ENCODE data around the gene MAP3K21. TPM values are rescaled to one million over a fixed set of nuclear protein-coding genes. Genes with fewer than 3 reads are reported as not detected.

MAP3K21 gene
- total RNA-seq, 1 experiment from 2014 or later, result under 0.01 TPM

GRCh38 chr1:233359431-233359830 lies 31.9 kb downstream of the MAP3K21 start:
- no peak for DNase-seq (ENCODE audit: low read depth)

GRCh38 chr1:233359905-233360304 lies 32.4 kb downstream of the MAP3K21 start:
- DNase-seq (ENCODE audit: low read depth), result no peak

- DNase-seq (ENCODE audit: low read depth), result no peak
Observed at GRCh38 chr1:233360525-233361102, 33.1 kb downstream of the MAP3K21 start.

- no peak for DNase-seq (ENCODE audit: low read depth)
Observed at GRCh38 chr1:233361876-233362275, 34.4 kb downstream of the MAP3K21 start.

DNA sequence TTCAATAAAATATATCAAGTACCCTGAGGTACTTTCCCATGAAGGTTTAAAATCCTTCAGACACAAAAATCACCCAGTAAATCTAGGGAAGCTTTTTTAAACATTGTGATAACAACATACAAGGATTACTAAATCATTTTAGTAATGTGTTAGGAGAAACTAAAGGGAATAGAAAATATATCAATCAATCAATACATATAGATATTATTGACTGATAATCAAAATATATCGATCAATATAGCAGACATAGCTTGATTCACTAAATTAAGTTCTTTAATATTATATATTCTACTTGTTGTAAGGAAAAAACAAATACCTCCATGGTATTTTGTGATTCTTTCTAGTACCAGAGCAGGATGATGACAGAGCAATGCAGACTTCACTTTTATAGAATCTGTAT lies 35.2 kb downstream of the MAP3K21 start:
- no peak for DNase-seq (ENCODE audit: low read depth)

DNA sequence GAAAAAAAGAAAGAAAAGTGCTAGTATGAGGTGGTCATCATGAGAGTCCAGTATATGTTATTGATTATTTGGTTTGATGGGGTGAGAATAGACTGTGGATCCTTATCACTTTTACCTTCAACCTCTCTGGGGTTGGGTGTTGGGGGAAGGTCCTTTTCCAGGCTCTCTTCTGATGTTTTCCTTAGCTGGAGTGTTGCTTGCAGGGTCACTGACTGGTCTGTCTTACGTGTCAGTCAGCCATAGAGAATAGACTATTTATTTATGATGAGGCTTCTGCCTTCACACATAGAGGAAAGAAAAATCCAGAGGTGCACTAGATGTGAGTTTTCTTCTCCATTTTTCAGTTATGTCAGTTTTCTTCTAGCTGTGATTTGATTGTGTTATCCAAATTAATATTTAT lies 36.5 kb downstream of the MAP3K21 start:
- no peak for DNase-seq (ENCODE audit: low read depth)

DNA sequence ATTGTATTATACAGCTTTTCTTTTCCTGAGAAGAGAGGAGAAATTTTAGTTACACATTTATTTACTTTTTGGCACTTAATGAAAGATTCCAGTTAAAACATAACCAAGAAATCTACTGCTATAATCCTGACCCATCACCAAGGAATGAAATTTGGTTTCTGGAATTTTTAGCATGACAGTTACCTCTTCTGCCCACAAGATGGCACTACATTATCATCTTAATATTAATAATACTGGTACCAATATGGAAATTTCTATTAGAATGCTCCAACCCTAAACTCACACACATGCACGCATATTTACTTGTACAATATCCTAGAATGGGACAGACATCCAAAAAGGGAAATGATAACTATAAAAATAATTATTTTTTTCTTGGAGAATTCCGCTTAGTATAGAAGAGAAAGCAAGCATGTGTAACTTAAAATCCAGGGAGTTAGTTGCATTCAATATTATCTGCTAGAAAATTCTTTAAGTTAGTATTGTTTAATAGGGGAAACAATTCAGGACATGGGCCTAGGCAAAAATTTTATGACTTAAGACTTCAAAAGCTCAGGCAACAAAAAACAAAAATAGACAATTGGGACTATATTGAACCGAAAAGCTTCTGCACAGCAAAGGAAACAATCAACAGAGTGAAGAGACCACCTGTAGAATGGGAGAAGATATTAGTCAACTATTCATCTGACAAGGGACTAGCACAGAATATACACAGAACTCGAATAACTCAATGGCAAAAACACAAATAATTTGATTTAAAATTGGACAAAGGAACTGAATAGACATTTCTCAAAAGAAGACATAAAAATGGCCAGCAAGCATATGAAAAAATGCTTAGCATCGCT lies 37.4 kb downstream of the MAP3K21 start:
- DNase-seq (ENCODE audit: low read depth), result no peak

DNA sequence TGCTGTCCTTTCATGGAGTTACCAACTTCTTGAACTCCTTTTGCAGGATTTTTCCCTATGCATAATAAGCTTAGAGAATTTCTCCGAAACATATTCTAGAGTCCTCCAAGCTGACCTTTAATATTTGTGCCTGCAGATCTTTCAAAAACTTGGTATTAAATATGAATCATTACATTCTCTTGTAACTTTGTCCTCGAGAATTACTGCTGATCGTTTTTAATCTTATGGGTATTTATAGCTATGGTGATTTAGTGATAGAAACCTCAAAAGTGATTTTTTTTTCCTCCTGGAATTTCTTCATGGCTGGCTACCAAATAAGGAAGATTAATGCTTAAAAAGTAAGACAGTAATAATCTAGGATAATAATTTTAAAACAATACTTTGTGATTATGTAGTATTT lies 39.1 kb downstream of the MAP3K21 start:
- no peak for DNase-seq (ENCODE audit: low read depth)

DNA sequence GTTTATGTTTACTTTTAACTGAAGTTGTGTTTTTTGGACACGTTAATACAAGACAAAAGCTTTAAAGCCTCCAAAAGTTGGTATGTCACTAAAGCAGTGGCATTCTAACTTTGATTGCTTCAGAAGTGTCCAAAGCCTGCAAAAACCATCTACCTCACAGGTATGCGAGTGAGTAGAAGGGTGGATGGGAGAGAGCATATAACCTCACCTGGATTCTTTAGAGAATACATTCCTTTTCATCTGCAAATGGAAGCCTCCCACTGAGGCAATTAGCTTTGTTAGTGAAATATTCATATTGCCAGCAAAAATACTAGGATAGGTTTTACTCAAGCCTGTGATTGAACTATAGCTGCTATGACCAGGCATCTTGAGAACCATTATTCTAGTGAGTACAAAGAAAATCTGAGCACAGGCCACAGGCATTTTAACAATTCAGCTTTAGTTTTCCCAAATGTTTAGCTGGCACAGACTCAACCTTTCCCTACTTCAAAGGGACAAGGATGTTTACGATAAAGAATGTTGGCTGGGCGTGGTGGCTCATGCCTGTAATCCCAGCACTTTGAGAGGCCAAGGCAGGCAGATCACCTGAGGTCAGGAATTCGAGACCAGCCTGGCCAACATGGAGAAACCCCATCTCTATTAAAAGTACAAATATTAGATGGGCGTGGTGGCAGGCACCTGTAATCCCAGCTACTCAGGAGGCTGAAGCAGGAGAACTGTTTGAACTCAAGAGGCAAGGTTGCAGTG lies 39.7 kb downstream of the MAP3K21 start:
- peak; percentile 30 for DNase-seq (ENCODE audit: low read depth)

GRCh38 chr1:233368106-233368788 lies 40.7 kb downstream of the MAP3K21 start:
- peak; percentile 32 for DNase-seq (ENCODE audit: low read depth)

GRCh38 chr1:233368789-233369130 lies 41.2 kb downstream of the MAP3K21 start:
- no peak for DNase-seq (ENCODE audit: low read depth)

GRCh38 chr1:233372218-233373120 lies 44.9 kb downstream of the MAP3K21 start:
- DNase-seq (ENCODE audit: low read depth), result no peak

DNA sequence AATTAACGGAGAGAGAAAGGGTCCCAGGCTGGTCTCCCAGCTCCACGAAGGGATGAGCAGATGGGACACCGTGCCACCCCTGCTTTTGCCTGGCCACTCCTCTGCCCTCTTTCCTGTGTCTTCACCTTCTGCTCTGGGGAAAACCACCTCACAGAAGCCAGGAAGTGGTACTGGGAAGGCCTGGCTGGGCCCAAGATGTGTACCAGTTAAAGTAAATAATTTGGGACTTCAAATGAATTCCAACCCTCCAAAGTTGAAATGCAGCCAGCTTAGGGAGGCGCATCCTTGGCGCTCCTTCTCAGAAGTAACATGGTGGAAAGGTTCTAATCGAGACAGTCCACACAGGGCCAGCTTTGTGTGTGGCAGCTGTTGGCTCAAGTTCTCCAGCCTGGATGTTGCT lies 45.7 kb downstream of the MAP3K21 start:
- DNase-seq (ENCODE audit: low read depth), result no peak

GRCh38 chr1:233375653-233376052 lies 48.1 kb downstream of the MAP3K21 start:
- no peak for DNase-seq (ENCODE audit: low read depth)

DNA sequence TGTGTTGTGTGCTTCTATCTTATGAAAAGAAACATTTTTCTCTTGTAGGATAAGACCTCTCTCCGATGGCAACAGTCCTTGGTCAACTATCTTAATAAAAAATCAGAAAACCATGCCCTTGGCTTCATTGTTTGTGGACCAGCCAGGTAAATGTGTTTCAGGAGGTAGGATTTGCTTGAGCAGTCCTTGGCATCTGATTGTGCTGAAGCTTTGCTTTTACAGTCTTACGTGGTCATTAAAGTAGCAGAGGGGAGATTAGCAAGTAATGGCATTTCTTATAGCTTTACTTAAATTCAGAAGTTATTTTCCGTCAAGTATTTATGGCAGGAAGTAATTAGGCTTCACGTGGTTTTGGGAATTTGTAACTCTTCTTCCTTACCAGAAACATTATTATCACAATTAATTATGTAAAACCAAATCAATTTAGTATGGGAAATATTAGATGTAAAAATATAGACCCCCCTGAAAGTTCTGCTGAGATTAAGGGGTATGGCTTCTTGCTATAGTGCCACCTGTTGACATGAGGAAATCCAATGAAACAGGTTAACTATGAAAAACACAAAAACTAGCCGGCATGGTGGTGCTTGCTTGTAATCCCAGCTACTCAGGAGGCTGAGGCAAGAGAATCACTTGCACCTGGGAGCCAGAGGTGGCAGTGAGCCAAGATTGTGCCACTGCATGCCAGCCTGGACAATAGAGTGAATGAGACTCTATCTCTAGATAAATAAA lies 49.0 kb downstream of the MAP3K21 start:
- no peak for DNase-seq (ENCODE audit: low read depth)

DNA sequence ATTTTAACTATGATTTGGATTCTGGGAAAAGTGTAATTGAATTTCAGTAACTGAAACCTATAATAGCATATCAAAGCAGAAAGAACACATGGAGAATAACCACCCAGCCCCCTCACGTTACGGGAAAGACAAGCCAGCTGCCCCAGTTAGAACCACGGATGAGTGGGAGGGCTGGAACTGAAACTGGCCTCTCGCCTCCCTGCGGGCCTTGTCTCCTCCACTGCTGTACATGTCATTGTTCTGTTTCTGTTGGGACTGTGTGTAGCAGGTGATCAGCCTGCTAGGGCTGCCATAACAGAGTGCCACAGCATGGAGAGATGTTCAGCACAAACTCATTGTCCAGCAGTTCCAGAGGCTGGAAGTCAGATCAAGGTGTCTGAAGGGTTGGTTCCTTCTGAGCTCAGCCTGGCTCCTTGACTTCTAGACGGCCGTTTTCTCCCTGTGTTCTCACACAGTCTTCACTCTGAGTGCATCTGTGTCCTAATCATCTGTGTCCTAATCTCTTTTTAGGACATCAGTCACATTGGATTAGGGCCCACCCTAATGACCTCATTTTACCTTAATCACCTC lies 52.4 kb downstream of the MAP3K21 start:
- DNase-seq (ENCODE audit: low read depth), result no peak

DNA sequence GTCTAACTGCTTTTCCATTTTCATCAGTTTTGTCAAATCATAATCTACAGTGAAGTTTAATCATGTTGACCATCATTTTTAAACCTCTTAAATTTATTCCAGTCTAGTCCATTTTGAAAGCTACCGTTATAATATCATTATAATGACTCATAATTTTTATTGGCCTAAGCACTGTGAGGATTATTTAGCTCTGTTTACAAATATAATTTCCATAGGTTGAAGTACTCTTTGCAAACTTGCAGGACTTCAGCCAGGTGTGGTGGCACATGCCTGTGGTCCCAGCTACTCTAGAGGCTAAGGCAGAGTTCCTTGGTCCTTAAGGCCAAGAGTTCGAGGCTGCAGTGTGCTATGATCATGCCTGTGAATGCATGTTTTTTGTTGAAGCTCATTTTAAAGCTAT lies 54.3 kb downstream of the MAP3K21 start:
- no peak for DNase-seq (ENCODE audit: low read depth)

GRCh38 chr1:233383984-233384383 lies 56.5 kb downstream of the MAP3K21 start:
- no peak for DNase-seq (ENCODE audit: low read depth)

DNA sequence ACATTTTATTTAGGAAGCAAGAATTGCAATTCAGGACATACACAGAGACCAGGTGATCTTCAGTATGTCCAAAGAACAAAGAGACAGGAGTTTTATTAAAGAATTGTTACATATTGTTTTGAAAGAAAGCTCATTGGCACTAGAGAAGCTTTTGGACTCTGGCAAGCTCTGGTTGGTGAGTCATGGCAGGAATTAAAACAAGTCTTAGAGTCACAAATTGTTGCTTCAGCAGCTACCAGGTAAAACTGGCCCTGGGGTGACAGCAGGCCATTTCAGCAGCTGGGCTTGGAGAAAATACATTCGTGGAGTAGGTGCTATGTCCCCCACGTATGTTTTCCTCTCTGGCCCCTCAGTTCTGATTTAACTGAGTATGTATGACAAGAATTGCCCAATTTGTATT lies 58.8 kb downstream of the MAP3K21 start:
- no peak for DNase-seq (ENCODE audit: low read depth)

GRCh38 chr1:233387585-233387984 lies 60.1 kb downstream of the MAP3K21 start:
- no peak for DNase-seq (ENCODE audit: low read depth)
